ENCODE results near the gene KLF16. TPM values are rescaled to one million over a fixed set of nuclear protein-coding genes. Genes with fewer than 3 reads are reported as not detected.
A peak's percentile ranks its signal among the peaks of the same experiment; 100 is the strongest.
"Not testable (repeated sequence)": the region's sequence is repeated elsewhere in the genome, so short reads cannot be mapped to it uniquely, and the experiment has no call there.

The KLF16 gene
- total and polyA plus RNA-seq, 4 experiments from 2014 or later: 0.39 to 19.3 (median 9.6) TPM

GRCh38 chr19:1876496-1877279, 13.3 kb upstream of the KLF16 start:
- POLR2A ChIA-PET (ENCODE audit: partially characterized antibody): interaction anchor here (0.5 to 4.1 kb wide), 17 partner anchors 8 to 275 kb away, joined by 3 to 60 read pairs (median 4); partner anchors contain the start of genes ABHD17A, AP3D1 and KLF16
- Mint-ChIP-seq H3K27ac (peak overlapping the region; percentile 88 to 97 (median 95)), H3K4me3 (peak overlapping the region; percentile 88 to 99 (median 97)), H3K4me1 (peaks cover 12 to 41% (median 20%) of the 10 kb centered on the region in 4 donors), H3K36me3 (peaks cover 3 to 21% of the 10 kb centered on the region in 2 donors)
- Histone ChIP-seq H3K4me1 (ENCODE audit: insufficient read depth, low read length) (peaks cover 44% of the 10 kb centered on the region), H3K27ac (ENCODE audit: low read depth, low read length) (peak overlapping the region; percentile 92), H3K4me3 (ENCODE audit: low read length in 2 of 2) (peak overlapping the region; percentile 57 to 97)
- not testable (repeated sequence) for H3K9me3 Mint-ChIP-seq; H3K36me3 ChIP-seq (ENCODE audit: insufficient read depth, low read length); H3K27me3 Mint-ChIP-seq; H3K27me3 ChIP-seq (ENCODE audit: insufficient read depth, low read length); H3K9me3 ChIP-seq (ENCODE audit: control insufficient read depth in 1 of 2, low read length in 2 of 2); DNase-seq
- intact Hi-C loops (cut with micrococcal nuclease): loop anchor here (1.0 kb wide), 3 partner anchors 9 to 29 kb away; partner anchors contain the start of genes ABHD17A, ADAT3 and SCAMP4
- CTCF ChIA-PET (ENCODE audit: partially characterized antibody): interaction anchor here (0.8 to 2.9 kb wide), 4 partner anchors 8 to 18 kb away, joined by 3 to 9 read pairs (median 4); partner anchors contain the start of gene ABHD17A

GRCh38 chr19:1875646-1876495, 12.5 kb upstream of the KLF16 start:
- Mint-ChIP-seq H3K27me3 (no peaks in the 10 kb centered on the region), H3K4me3 (peak overlapping the region; percentile 93 to 99 (median 98)), H3K4me1 (peaks cover 12 to 43% (median 20%) of the 10 kb centered on the region in 4 donors), H3K36me3 (peaks cover 3 to 23% of the 10 kb centered on the region in 2 donors), H3K27ac (peak overlapping the region; percentile 89 to 99 (median 98)), H3K9me3 (no peaks in the 10 kb centered on the region)
- peak; percentile 80 to 87 (median 85) for DNase-seq
- Histone ChIP-seq H3K27ac (ENCODE audit: low read depth, low read length) (peak overlapping the region; percentile 92), H3K9me3 (ENCODE audit: control insufficient read depth in 1 of 2, low read length in 2 of 2) (no peaks in the 10 kb centered on the region), H3K4me3 (ENCODE audit: low read length in 2 of 2) (peak overlapping the region; percentile 94 to 97), H3K4me1 (ENCODE audit: insufficient read depth, low read length) (peaks cover 46% of the 10 kb centered on the region), H3K27me3 (ENCODE audit: insufficient read depth, low read length) (no peaks in the 10 kb centered on the region), H3K36me3 (ENCODE audit: insufficient read depth, low read length) (peaks cover 7% of the 10 kb centered on the region)
- intact Hi-C loops (cut with micrococcal nuclease): loop anchor here (1.0 kb wide), 3 partner anchors 9 to 29 kb away; partner anchors contain the start of genes ABHD17A, ADAT3 and SCAMP4
- CTCF ChIA-PET (ENCODE audit: partially characterized antibody): interaction anchor here (0.7 to 2.9 kb wide), 8 partner anchors 9 to 54 kb away, joined by 3 to 12 read pairs (median 4); partner anchors contain the start of gene ABHD17A
- POLR2A ChIA-PET (ENCODE audit: partially characterized antibody): interaction anchor here (0.5 to 4.1 kb wide), 22 partner anchors 9 to 276 kb away, joined by 3 to 60 read pairs (median 4); partner anchors contain the start of genes ABHD17A, ADAT3, AP3D1 and KLF16

GRCh38 chr19:1875265-1875645, 11.9 kb upstream of the KLF16 start:
- H3K9me3 ChIP-seq (ENCODE audit: control insufficient read depth in 1 of 2, low read length in 2 of 2); H3K9me3 Mint-ChIP-seq; H3K27me3 ChIP-seq (ENCODE audit: insufficient read depth, low read length); H3K27me3 Mint-ChIP-seq; intact Hi-C loops (cut with micrococcal nuclease); H3K36me3 ChIP-seq (ENCODE audit: insufficient read depth, low read length); DNase-seq: not testable (repeated sequence)
- Mint-ChIP-seq H3K27ac (peak overlapping the region; percentile 89 to 99 (median 98)), H3K4me3 (peak overlapping the region; percentile 93 to 99 (median 98)), H3K36me3 (peaks cover 3 to 25% of the 10 kb centered on the region in 2 donors), H3K4me1 (peaks cover 12 to 44% (median 20%) of the 10 kb centered on the region in 4 donors)
- peak overlapping the region; percentile 94 to 97 for H3K4me3 ChIP-seq (ENCODE audit: low read length in 2 of 2)
- ChIA-PET CTCF (ENCODE audit: partially characterized antibody) (interaction anchor here (0.7 to 2.9 kb wide), 5 partner anchors 9 to 55 kb away, joined by 4 to 12 read pairs (median 4); no protein-coding TSS in a partner anchor), POLR2A (ENCODE audit: partially characterized antibody) (interaction anchor here (0.8 to 4.1 kb wide), 12 partner anchors 10 to 67 kb away, joined by 3 to 60 read pairs (median 6); partner anchors contain the start of genes ABHD17A, ADAT3, KLF16 and SCAMP4)
- peaks cover 40% of the 10 kb centered on the region for H3K4me1 ChIP-seq (ENCODE audit: insufficient read depth, low read length)
- peak overlapping the region; percentile 92 for H3K27ac ChIP-seq (ENCODE audit: low read depth, low read length)

GRCh38 chr19:1874554-1875185, 11.3 kb upstream of the KLF16 start:
- no peaks in the 10 kb centered on the region for H3K36me3 ChIP-seq (ENCODE audit: insufficient read depth, low read length)
- intact Hi-C loops (cut with micrococcal nuclease): no loop called here
- ChIA-PET POLR2A (ENCODE audit: partially characterized antibody) (interaction anchor here (0.8 to 4.1 kb wide), 11 partner anchors 9 to 68 kb away, joined by 3 to 60 read pairs (median 5); partner anchors contain the start of genes ABHD17A, ADAT3, KLF16 and SCAMP4), CTCF (ENCODE audit: partially characterized antibody) (interaction anchor here (0.7 to 2.9 kb wide), 7 partner anchors 8 to 55 kb away, joined by 3 to 12 read pairs (median 4); no protein-coding TSS in a partner anchor)
- H3K4me3 ChIP-seq (ENCODE audit: low read length in 2 of 2): peak overlapping the region; percentile 94 to 97
- Mint-ChIP-seq H3K27ac (peak overlapping the region; percentile 89 to 99 (median 98)), H3K36me3 (peaks cover 3 to 27% of the 10 kb centered on the region in 2 donors), H3K4me1 (peaks cover 13 to 44% (median 20%) of the 10 kb centered on the region in 4 donors), H3K9me3 (no peaks in the 10 kb centered on the region), H3K27me3 (no peaks in the 10 kb centered on the region), H3K4me3 (peak overlapping the region; percentile 93 to 99 (median 98))
- H3K4me1 ChIP-seq (ENCODE audit: insufficient read depth, low read length): peaks cover 37% of the 10 kb centered on the region
- H3K27ac ChIP-seq (ENCODE audit: low read depth, low read length): peak overlapping the region; percentile 92
- no peaks in the 10 kb centered on the region for H3K9me3 ChIP-seq (ENCODE audit: control insufficient read depth in 1 of 2, low read length in 2 of 2)
- peak; percentile 60 to 71 (median 63) for DNase-seq
- no peaks in the 10 kb centered on the region for H3K27me3 ChIP-seq (ENCODE audit: insufficient read depth, low read length)

GRCh38 chr19:1873524-1874473, 10.4 kb upstream of the KLF16 start:
- peak overlapping the region; percentile 89 to 99 (median 98) for H3K27ac Mint-ChIP-seq
- H3K4me1 Mint-ChIP-seq: peaks cover 13 to 44% (median 20%) of the 10 kb centered on the region in 4 donors
- Histone ChIP-seq H3K9me3 (ENCODE audit: control insufficient read depth in 1 of 2, low read length in 2 of 2) (no peaks in the 10 kb centered on the region), H3K4me1 (ENCODE audit: insufficient read depth, low read length) (peaks cover 37% of the 10 kb centered on the region), H3K27ac (ENCODE audit: low read depth, low read length) (peak overlapping the region; percentile 92), H3K36me3 (ENCODE audit: insufficient read depth, low read length) (no peaks in the 10 kb centered on the region), H3K27me3 (ENCODE audit: insufficient read depth, low read length) (no peaks in the 10 kb centered on the region), H3K4me3 (ENCODE audit: low read length in 2 of 2) (peak overlapping the region in 1 of 2 donors; percentile 97)
- ChIA-PET POLR2A (ENCODE audit: partially characterized antibody) (interaction anchor here (3.3 to 4.1 kb wide), 3 partner anchors 8 to 23 kb away, joined by 33 to 60 read pairs (median 57); partner anchors contain the start of genes ABHD17A and KLF16), CTCF (ENCODE audit: partially characterized antibody) (interaction anchor here (1.0 to 1.5 kb wide), 3 partner anchors 9 to 35 kb away, joined by 3 to 12 read pairs (median 3); no protein-coding TSS in a partner anchor)
- intact Hi-C loops (cut with micrococcal nuclease): no loop called here
- no peaks in the 10 kb centered on the region for H3K9me3 Mint-ChIP-seq
- peak in 1 of 5 donors; percentile 40 for DNase-seq
- peak overlapping the region; percentile 93 to 99 (median 98) for H3K4me3 Mint-ChIP-seq
- H3K36me3 Mint-ChIP-seq: peaks cover 3 to 27% of the 10 kb centered on the region in 2 donors
- no peaks in the 10 kb centered on the region for H3K27me3 Mint-ChIP-seq

Measured in CD4-positive, alpha-beta memory T cell (primary cell).